Transverse colon (tissue), 4 donors: ENCODE data around the gene IRF2. TPM values are rescaled to one million over a fixed set of nuclear protein-coding genes. Genes with fewer than 3 reads are reported as not detected.
A peak's percentile ranks its signal among the peaks of the same experiment; 100 is the strongest.

Experiments used
- DNase-seq: peaks from one replicate; pipeline ENCODE4 v3.0.0-alpha.2; 2019
- H3K27ac ChIP-seq, 4 donors: fragments of 200-600 bp; sonication (generic); 2 replicates each; pipeline ENCODE4 v1.5.1; 2016 to 2018; ENCODE audit warnings: inconsistent platforms in 4 of 4
- H3K27me3 ChIP-seq: fragments of 200-600 bp; sonication (generic); 2 replicates; pipeline ENCODE4 v1.5.1; 2017; ENCODE audit warnings: inconsistent platforms
- H3K36me3 ChIP-seq, 4 donors: fragments of 200-600 bp; sonication (generic); 2 replicates each; pipeline ENCODE4 v1.5.1; 2017 to 2019; ENCODE audit warnings: inconsistent platforms in 4 of 4
- H3K4me1 ChIP-seq, 4 donors: fragments of 200-600 bp; sonication (generic); 2 replicates each; pipeline ENCODE4 v1.5.1; 2017 to 2020; ENCODE audit warnings: inconsistent platforms in 4 of 4
- H3K4me3 ChIP-seq, 4 donors: fragments of 200-600 bp; sonication (generic); 1 replicate in 1 of 4; 2 replicates in 3 of 4; pipeline versions ENCODE4 v1.5.1 to v1.6.1; 2017 to 2019; ENCODE audit warnings: inconsistent platforms in 4 of 4
- H3K9me3 ChIP-seq, 2 donors: fragments of 200-600 bp; sonication (generic); 2 replicates each; pipeline ENCODE4 v1.5.1; 2017 to 2019; ENCODE audit warnings: inconsistent platforms in 2 of 2
- EP300 ChIP-seq: sonication (generic); formaldehyde crosslinking; IDR thresholded peaks from one replicate; pipeline ENCODE4 v1.6.1; 2017; ENCODE audit warnings: antibody characterized with exemption, low read depth
- POLR2A ChIP-seq: fragments of 450-650 bp; IDR thresholded peaks from one replicate; pipeline ENCODE4 v1.6.1; 2016; ENCODE audit warnings: antibody characterized with exemption, mild to moderate bottlenecking, moderate library complexity
- POLR2AphosphoS5 ChIP-seq, 3 donors: sonication (generic); formaldehyde crosslinking; IDR thresholded peaks; one replicate each; pipeline ENCODE4 v1.6.1; 2016; ENCODE audit warnings: antibody characterized with exemption in 3 of 3
- WGBS, 2 donors: methylation state at CpG; one replicate each; pipeline ENCODE4 v1.1.5; 2018; ENCODE audit warnings: low coverage in 1 of 2; 5-methylcytosine and 5-hydroxymethylcytosine counted together
- in situ Hi-C, 4 donors: fragments of 200-750 bp; cut with MboI; loops; one replicate each; pipeline versions ENCODE4 v1.15.0 to v1.15.1; 2017; ENCODE audit warnings: low sequenced_read_pairs in 3 of 4, low pct_ligation_motif_present in 1 of 4, low pct_unique_long_range_greater_than_20kb in 1 of 4
- intact Hi-C: fragments of 100-400 bp; cut with DNase I; formaldehyde crosslinking; loops from one replicate; pipeline ENCODE4 v1.15.1; 2023; ENCODE audit warnings: low total_unique reads
- total RNA-seq, 4 donors: library from RNA; depleted of rRNA; stranded (reverse); fragments of >200 nt; gene quantifications; one replicate each; pipeline ENCODE4 v1.1.0, GENCODE V29; 2016
- TF ChIP-seq, protein P1 (sequence below), 5 experiments: fragments of 200-600 bp in 3 of 5; fragments of 450-650 bp in 2 of 5; sonication (generic) in 3 of 5; IDR thresholded peaks; 1 replicate in 2 of 5; 2 replicates in 3 of 5; pipeline ENCODE4 v1.5.1; 2016 to 2017; ENCODE audit warnings: antibody characterized with exemption in 5 of 5, inconsistent platforms in 3 of 5, mild to moderate bottlenecking in 2 of 5, moderate library complexity in 1 of 5

The IRF2 gene
- total RNA-seq, 4 donors from 2014 or later: 15.3 to 85.3 (median 42.5) TPM

DNA sequence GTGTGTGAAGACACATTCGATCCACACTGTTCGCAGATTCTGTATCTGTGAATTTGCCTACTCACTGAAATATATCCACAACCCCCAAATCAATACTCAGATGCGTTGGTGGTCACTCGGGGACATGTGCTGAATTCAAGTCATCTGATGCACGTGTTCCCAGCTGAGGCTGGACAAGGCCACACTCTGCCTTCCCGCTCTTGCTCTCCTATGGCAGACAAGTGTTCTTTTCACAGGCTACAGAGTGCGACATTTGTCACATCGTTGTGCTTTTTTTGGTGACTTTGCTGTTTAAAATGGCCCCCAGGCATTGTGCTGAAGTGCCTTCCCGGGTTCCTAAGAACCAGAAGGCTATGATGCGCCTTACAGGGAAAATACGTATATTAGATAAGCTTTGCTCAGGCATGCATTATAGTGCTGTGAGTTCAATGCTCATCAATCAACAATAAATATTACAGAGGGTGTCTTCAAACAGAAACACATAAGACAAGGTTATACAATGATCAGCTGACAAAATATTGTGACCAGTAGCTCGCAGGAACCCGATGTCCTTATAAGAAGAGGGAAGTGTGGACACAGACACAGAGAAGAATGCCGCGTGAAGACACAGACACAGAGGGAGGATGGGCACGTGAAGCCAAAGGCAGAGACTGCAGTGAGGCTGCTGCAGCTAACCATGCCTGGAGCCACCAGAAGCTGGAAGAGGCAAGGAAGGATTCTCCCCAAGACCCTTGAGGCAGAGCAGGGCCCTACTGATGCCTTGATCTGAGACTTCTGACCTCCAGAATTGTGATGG, 42.0 kb downstream of the IRF2 start:
- H3K9me3 ChIP-seq: no peaks in the 10 kb centered on the region
- 89 to 90% methylated on average over 10 to 16 of the region's 16 CpGs for WGBS, 2 donors
- no peak for DNase-seq

DNA sequence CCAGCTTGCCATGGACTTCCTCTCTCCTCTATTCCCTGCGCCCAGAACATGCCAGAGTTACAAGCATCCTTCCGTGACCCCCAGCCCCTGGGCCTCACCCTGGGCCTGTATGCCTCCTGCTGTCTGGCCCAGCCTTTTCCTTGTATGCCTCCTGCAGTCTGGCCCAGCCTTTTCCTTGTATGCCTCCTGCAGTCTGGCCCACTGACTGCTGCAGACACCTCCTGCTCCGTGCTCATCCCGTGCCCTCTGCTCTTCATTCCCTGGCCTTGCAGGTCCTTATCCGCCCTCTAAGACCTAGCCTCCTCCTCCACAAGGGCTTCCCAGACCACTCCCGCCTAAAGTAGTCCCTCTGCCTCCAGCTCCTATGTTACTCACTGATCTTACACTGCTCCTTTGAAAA, 44.2 kb downstream of the IRF2 start:
- no peak for DNase-seq
- H3K27ac ChIP-seq: no peak overlapping the region
- no peaks in the 10 kb centered on the region for H3K9me3 ChIP-seq
- H3K36me3 ChIP-seq: peaks cover 0 to 23% (median 0%) of the 10 kb centered on the region in 4 donors
- WGBS, 2 donors: 90 to 97% methylated on average over 5 to 6 of the region's 6 CpGs
- in situ Hi-C loops: no loop called here
- H3K27me3 ChIP-seq: no peaks in the 10 kb centered on the region
- peaks cover 0 to 29% (median 17%) of the 10 kb centered on the region in 4 donors for H3K4me1 ChIP-seq
- TF ChIP-seq EP300: no peak
- TF ChIP-seq, protein P1, sequence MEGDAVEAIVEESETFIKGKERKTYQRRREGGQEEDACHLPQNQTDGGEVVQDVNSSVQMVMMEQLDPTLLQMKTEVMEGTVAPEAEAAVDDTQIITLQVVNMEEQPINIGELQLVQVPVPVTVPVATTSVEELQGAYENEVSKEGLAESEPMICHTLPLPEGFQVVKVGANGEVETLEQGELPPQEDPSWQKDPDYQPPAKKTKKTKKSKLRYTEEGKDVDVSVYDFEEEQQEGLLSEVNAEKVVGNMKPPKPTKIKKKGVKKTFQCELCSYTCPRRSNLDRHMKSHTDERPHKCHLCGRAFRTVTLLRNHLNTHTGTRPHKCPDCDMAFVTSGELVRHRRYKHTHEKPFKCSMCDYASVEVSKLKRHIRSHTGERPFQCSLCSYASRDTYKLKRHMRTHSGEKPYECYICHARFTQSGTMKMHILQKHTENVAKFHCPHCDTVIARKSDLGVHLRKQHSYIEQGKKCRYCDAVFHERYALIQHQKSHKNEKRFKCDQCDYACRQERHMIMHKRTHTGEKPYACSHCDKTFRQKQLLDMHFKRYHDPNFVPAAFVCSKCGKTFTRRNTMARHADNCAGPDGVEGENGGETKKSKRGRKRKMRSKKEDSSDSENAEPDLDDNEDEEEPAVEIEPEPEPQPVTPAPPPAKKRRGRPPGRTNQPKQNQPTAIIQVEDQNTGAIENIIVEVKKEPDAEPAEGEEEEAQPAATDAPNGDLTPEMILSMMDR (IDR thresholded peaks at IDR 0.05): no peak
- TF ChIP-seq POLR2A: no peak
- TF ChIP-seq POLR2AphosphoS5 (IDR thresholded peaks at IDR 0.05): no peak
- H3K4me3 ChIP-seq: no peak overlapping the region
- intact Hi-C loops: no loop called here

More for the DNA sequence above, 42.0 kb downstream of the IRF2 start:
- Histone ChIP-seq H3K27me3 (no peaks in the 10 kb centered on the region), H3K4me3 (no peak overlapping the region), H3K36me3 (peaks cover 0 to 7% (median 0%) of the 10 kb centered on the region in 4 donors), H3K27ac (no peak overlapping the region), H3K4me1 (peaks cover 0 to 23% (median 12%) of the 10 kb centered on the region in 4 donors)
- in situ Hi-C loops (no loop called here), intact Hi-C loops (no loop called here)
- TF ChIP-seq POLR2AphosphoS5 (IDR thresholded peaks at IDR 0.05): no peak
- TF ChIP-seq, protein P1 (IDR thresholded peaks at IDR 0.05): no peak

DNA sequence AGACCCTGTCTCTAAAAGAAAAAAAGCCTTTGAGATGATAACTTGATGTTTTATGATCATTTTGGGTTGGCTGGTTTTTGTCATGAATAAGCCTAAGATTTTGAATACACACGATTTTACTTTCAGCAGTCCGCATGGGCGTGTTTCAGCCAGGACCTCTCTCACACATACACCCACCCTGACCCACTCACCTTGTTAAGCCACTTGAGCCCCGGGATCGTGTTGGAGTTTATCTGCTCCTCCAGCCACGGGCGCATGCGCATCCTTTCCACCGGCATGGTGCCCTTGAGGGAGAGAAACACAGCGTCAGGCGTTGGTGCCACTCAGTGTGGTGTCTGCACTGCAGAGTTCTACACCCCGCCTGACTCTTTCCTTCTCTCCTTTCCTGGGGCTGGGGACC, 45.6 kb downstream of the IRF2 start:
- Histone ChIP-seq H3K4me3 (no peak overlapping the region), H3K27ac (no peak overlapping the region), H3K9me3 (no peaks in the 10 kb centered on the region), H3K27me3 (no peaks in the 10 kb centered on the region), H3K36me3 (peaks cover 0 to 24% (median 0%) of the 10 kb centered on the region in 4 donors), H3K4me1 (peaks cover 5 to 39% (median 17%) of the 10 kb centered on the region in 4 donors)
- DNase-seq: no peak
- in situ Hi-C loops: no loop called here
- TF ChIP-seq POLR2AphosphoS5 (IDR thresholded peaks at IDR 0.05) (no peak), POLR2A (no peak), EP300 (no peak)
- TF ChIP-seq, protein P1 (IDR thresholded peaks at IDR 0.05): no peak
- intact Hi-C loops: loop anchor here (10.0 kb wide), 1 partner anchor 46 kb away; the partner anchor contains the start of gene IRF2
- WGBS, 2 donors: 91 to 95% methylated on average over 3 to 12 of the region's 12 CpGs

DNA sequence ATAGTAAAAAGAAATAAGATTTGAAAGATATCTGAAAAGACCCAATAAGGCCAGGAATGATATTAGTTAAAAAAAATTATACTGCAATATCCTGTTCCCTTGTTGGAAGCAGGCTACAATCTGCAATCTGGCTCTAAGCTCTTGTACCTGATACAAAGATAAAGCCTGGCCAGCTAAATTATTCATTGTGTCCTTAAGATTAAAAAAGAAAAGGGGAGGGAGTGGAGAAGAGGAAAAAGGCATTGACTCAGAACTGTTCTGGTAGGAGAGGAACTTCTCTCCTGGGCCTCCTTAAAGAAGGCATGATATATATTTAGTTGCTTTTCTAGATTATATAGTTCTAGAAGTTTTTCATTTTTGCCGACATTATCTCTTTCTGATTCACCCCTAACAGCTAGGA, 46.7 kb downstream of the IRF2 start:
- no peak for DNase-seq
- H3K27ac ChIP-seq: peak overlapping the region; percentile 40 to 74 (median 70)
- intact Hi-C loops (loop anchor here (10.0 kb wide), 1 partner anchor 47 kb away; the partner anchor contains the start of gene IRF2), in situ Hi-C loops (no loop called here)
- H3K4me1 ChIP-seq: peaks cover 5 to 39% (median 17%) of the 10 kb centered on the region in 4 donors
- WGBS, 2 donors: 36 to 60% methylated on average over 1 of the region's 1 CpG
- H3K4me3 ChIP-seq: no peak overlapping the region
- H3K9me3 ChIP-seq: no peaks in the 10 kb centered on the region
- TF ChIP-seq, protein P1 (IDR thresholded peaks at IDR 0.05): no peak
- TF ChIP-seq POLR2AphosphoS5 (IDR thresholded peaks at IDR 0.05) (no peak), EP300 (no peak), POLR2A (no peak)
- H3K36me3 ChIP-seq: peaks cover 0 to 24% (median 0%) of the 10 kb centered on the region in 4 donors
- no peaks in the 10 kb centered on the region for H3K27me3 ChIP-seq
